Ishikawa (cell line): ENCODE results near the gene DDX5.

Experiments
- CREB1 ChIP-seq: IDR thresholded peaks from 2 replicates; pipeline ENCODE4 v1.6.1; 2012; ENCODE audit warnings: low read depth
- EP300 ChIP-seq: IDR thresholded peaks from 2 replicates; pipeline ENCODE4 v1.6.1; 2012; ENCODE audit warnings: borderline replicate concordance
- NFIC ChIP-seq: IDR thresholded peaks from 2 replicates; pipeline ENCODE4 v1.6.1; 2012
- TAF1 ChIP-seq: IDR thresholded peaks from 2 replicates; pipeline ENCODE4 v1.6.1; 2012; ENCODE audit warnings: low read depth, mild to moderate bottlenecking
- USF1 ChIP-seq: IDR thresholded peaks from 2 replicates; pipeline ENCODE4 v1.6.1; 2012
- YY1 ChIP-seq: IDR thresholded peaks from 2 replicates; pipeline ENCODE4 v1.6.1; 2012; ENCODE audit warnings: low read depth

- TF ChIP-seq CREB1 (no peak), TAF1 (no peak), NFIC (no peak), EP300 (no peak), YY1 (no peak), USF1 (no peak)
These were observed 33.5 kb downstream of the DDX5 start for GRCh38 chr17:64472564-64472963.
